ENCODE data around the gene CORO7. TPM values are rescaled to one million over a fixed set of nuclear protein-coding genes. Genes with fewer than 3 reads are reported as not detected.

CORO7 gene
- 100 to 1,000 TPM; 168 to 186 TPM for total RNA-seq

- ATAC-seq (ENCODE audit: low read depth) (peak; percentile 69), DNase-seq (peak; percentile 99)
- POLR2A ChIA-PET: interaction anchor here (0.5 to 4.2 kb wide), 15 partner anchors 10 to 352 kb away, joined by 3 to 41 read pairs (median 4); partner anchors contain the start of genes DNAJA3, HMOX2, NMRAL1 and PAM16
- peak within 1 kb of the TSS; percentile 96 for H3K27ac Mint-ChIP-seq
- H3K27me3 Mint-ChIP-seq: no peaks in the 10 kb centered on the region
- peaks cover 17% of the 10 kb centered on the region for H3K36me3 Mint-ChIP-seq
- peaks cover 22% of the 10 kb centered on the region for H3K4me1 Mint-ChIP-seq
- peak within 1 kb of the TSS; percentile 92 for H3K4me3 Mint-ChIP-seq
- H3K9me3 Mint-ChIP-seq: no peaks in the 10 kb centered on the region
Measured at GRCh38 chr16:4416200-4417032, at the start of gene CORO7. Gene CORO7 (minus strand): TSS chr16:4416596. CDS start chr16:4416518, 78 bp downstream.

GRCh38 chr16:4463522-4464163, 47.2 kb upstream of the CORO7 start:
- Mint-ChIP-seq H3K9me3 (no peaks in the 10 kb centered on the region), H3K27me3 (no peaks in the 10 kb centered on the region), H3K36me3 (peaks cover 35% of the 10 kb centered on the region), H3K4me3 (no peak overlapping the region), H3K4me1 (peaks cover 23% of the 10 kb centered on the region), H3K27ac (no peak overlapping the region)
- ATAC-seq (ENCODE audit: low read depth) (no peak), DNase-seq (no peak)
- POLR2A ChIA-PET: no interaction called here

- Mint-ChIP-seq H3K4me3 (no peak overlapping the region), H3K27ac (no peak overlapping the region), H3K27me3 (no peaks in the 10 kb centered on the region), H3K4me1 (peaks cover 23% of the 10 kb centered on the region), H3K9me3 (no peaks in the 10 kb centered on the region), H3K36me3 (peaks cover 33% of the 10 kb centered on the region)
- DNase-seq (no peak), ATAC-seq (ENCODE audit: low read depth) (no peak)
- POLR2A ChIA-PET: no interaction called here
Measured at GRCh38 chr16:4461250-4462085, 45.1 kb upstream of the CORO7 start.

GRCh38 chr16:4460936-4461249, 44.5 kb upstream of the CORO7 start:
- H3K9me3 Mint-ChIP-seq: no peaks in the 10 kb centered on the region
- DNase-seq (no peak), ATAC-seq (ENCODE audit: low read depth) (no peak)
- H3K27ac Mint-ChIP-seq: no peak overlapping the region
- H3K4me3 Mint-ChIP-seq: no peak overlapping the region
- H3K36me3 Mint-ChIP-seq: peaks cover 29% of the 10 kb centered on the region
- POLR2A ChIA-PET: interaction anchor here (0.6 kb wide), 1 partner anchor 62 kb away, joined by 3 read pairs; no protein-coding TSS in a partner anchor
- H3K27me3 Mint-ChIP-seq: no peaks in the 10 kb centered on the region
- peaks cover 18% of the 10 kb centered on the region for H3K4me1 Mint-ChIP-seq

- H3K4me3 Mint-ChIP-seq: no peak overlapping the region
- no peak overlapping the region for H3K27ac Mint-ChIP-seq
- no peak for ATAC-seq (ENCODE audit: low read depth)
- H3K27me3 Mint-ChIP-seq: no peaks in the 10 kb centered on the region
- DNase-seq: no peak
- POLR2A ChIA-PET: no interaction called here
- no peaks in the 10 kb centered on the region for H3K9me3 Mint-ChIP-seq
- peaks cover 15% of the 10 kb centered on the region for H3K36me3 Mint-ChIP-seq
- H3K4me1 Mint-ChIP-seq: peaks cover 13% of the 10 kb centered on the region
Measured at GRCh38 chr16:4455951-4456350, 39.6 kb upstream of the CORO7 start.

- H3K4me1 Mint-ChIP-seq: peaks cover 11% of the 10 kb centered on the region
- H3K9me3 Mint-ChIP-seq: no peaks in the 10 kb centered on the region
- no peak overlapping the region for H3K4me3 Mint-ChIP-seq
- H3K27me3 Mint-ChIP-seq: no peaks in the 10 kb centered on the region
- POLR2A ChIA-PET: no interaction called here
- DNase-seq: no peak
- ATAC-seq (ENCODE audit: low read depth): no peak
- peaks cover 10% of the 10 kb centered on the region for H3K36me3 Mint-ChIP-seq
- no peak overlapping the region for H3K27ac Mint-ChIP-seq
Measured at GRCh38 chr16:4455081-4455480, 38.7 kb upstream of the CORO7 start.

- H3K9me3 Mint-ChIP-seq: no peaks in the 10 kb centered on the region
- no peak overlapping the region for H3K27ac Mint-ChIP-seq
- DNase-seq (no peak), ATAC-seq (ENCODE audit: low read depth) (no peak)
- H3K27me3 Mint-ChIP-seq: no peaks in the 10 kb centered on the region
- H3K4me1 Mint-ChIP-seq: peaks cover 7% of the 10 kb centered on the region
- no peak overlapping the region for H3K4me3 Mint-ChIP-seq
- POLR2A ChIA-PET: interaction anchor here (0.6 kb wide), 1 partner anchor 36 kb away, joined by 4 read pairs; no protein-coding TSS in a partner anchor
- peaks cover 8% of the 10 kb centered on the region for H3K36me3 Mint-ChIP-seq
Measured at GRCh38 chr16:4454623-4455022, 38.2 kb upstream of the CORO7 start.

- Mint-ChIP-seq H3K27me3 (no peaks in the 10 kb centered on the region), H3K27ac (peak overlapping the region; percentile 2), H3K4me1 (no peaks in the 10 kb centered on the region), H3K9me3 (no peaks in the 10 kb centered on the region), H3K36me3 (peaks cover 4% of the 10 kb centered on the region), H3K4me3 (no peak overlapping the region)
- no peak for ATAC-seq (ENCODE audit: low read depth)
- POLR2A ChIA-PET: no interaction called here
- DNase-seq: no peak
Measured at GRCh38 chr16:4452674-4453073, 36.3 kb upstream of the CORO7 start.

- Mint-ChIP-seq H3K4me1 (no peaks in the 10 kb centered on the region), H3K9me3 (no peaks in the 10 kb centered on the region), H3K4me3 (no peak overlapping the region), H3K27ac (no peak overlapping the region), H3K36me3 (peaks cover 8% of the 10 kb centered on the region), H3K27me3 (no peaks in the 10 kb centered on the region)
- ATAC-seq (ENCODE audit: low read depth) (no peak), DNase-seq (no peak)
- POLR2A ChIA-PET: interaction anchor here (0.6 to 1.2 kb wide), 2 partner anchors 8 to 36 kb away, joined by 3 to 4 read pairs; no protein-coding TSS in a partner anchor
Measured at GRCh38 chr16:4450931-4451519, 34.6 kb upstream of the CORO7 start.

GRCh38 chr16:4450430-4450829, 34.0 kb upstream of the CORO7 start:
- POLR2A ChIA-PET: interaction anchor here (1.2 kb wide), 1 partner anchor 9 kb away, joined by 3 read pairs; no protein-coding TSS in a partner anchor
- Mint-ChIP-seq H3K27me3 (no peaks in the 10 kb centered on the region), H3K4me3 (no peak overlapping the region), H3K27ac (no peak overlapping the region), H3K9me3 (no peaks in the 10 kb centered on the region), H3K36me3 (peaks cover 8% of the 10 kb centered on the region), H3K4me1 (no peaks in the 10 kb centered on the region)
- ATAC-seq (ENCODE audit: low read depth) (no peak), DNase-seq (no peak)

GRCh38 chr16:4443986-4444385, 27.6 kb upstream of the CORO7 start:
- ATAC-seq (ENCODE audit: low read depth): no peak
- Mint-ChIP-seq H3K36me3 (peaks cover 28% of the 10 kb centered on the region), H3K27ac (no peak overlapping the region), H3K4me1 (peaks cover 6% of the 10 kb centered on the region), H3K9me3 (no peaks in the 10 kb centered on the region), H3K4me3 (no peak overlapping the region), H3K27me3 (no peaks in the 10 kb centered on the region)
- no peak for DNase-seq
- POLR2A ChIA-PET: no interaction called here

- POLR2A ChIA-PET: no interaction called here
- peaks cover 25% of the 10 kb centered on the region for H3K36me3 Mint-ChIP-seq
Measured at GRCh38 chr16:4443271-4443670, 26.9 kb upstream of the CORO7 start.

GRCh38 chr16:4442371-4442770, 26.0 kb upstream of the CORO7 start:
- ATAC-seq (ENCODE audit: low read depth) (no peak), DNase-seq (no peak)
- POLR2A ChIA-PET: no interaction called here
- no peak overlapping the region for H3K4me3 Mint-ChIP-seq
- peaks cover 9% of the 10 kb centered on the region for H3K4me1 Mint-ChIP-seq
- no peak overlapping the region for H3K27ac Mint-ChIP-seq
- peaks cover 23% of the 10 kb centered on the region for H3K36me3 Mint-ChIP-seq
- no peaks in the 10 kb centered on the region for H3K9me3 Mint-ChIP-seq
- no peaks in the 10 kb centered on the region for H3K27me3 Mint-ChIP-seq

More at GRCh38 chr16:4443271-4443670, 26.9 kb upstream of the CORO7 start:
- Mint-ChIP-seq H3K9me3 (no peaks in the 10 kb centered on the region), H3K27me3 (no peaks in the 10 kb centered on the region), H3K4me3 (no peak overlapping the region), H3K4me1 (peaks cover 9% of the 10 kb centered on the region), H3K27ac (no peak overlapping the region)
- ATAC-seq (ENCODE audit: low read depth): no peak
- no peak for DNase-seq

Data from activated naive CD8-positive, alpha-beta T cell treated with anti-CD3 and anti-CD28 coated beads, Interleukin-2, amount 10 ng/mL, durations not matched to agents 7 days and 5 days (primary cell).